ENCODE data around the gene RFX7. TPM values are rescaled to one million over a fixed set of nuclear protein-coding genes. Genes with fewer than 3 reads are reported as not detected.
A peak's percentile ranks its signal among the peaks of the same experiment; 100 is the strongest.

RFX7 gene
- total and polyA plus RNA-seq, 2 donors (not counting 1 experiment from before 2014, with no cell fraction given), result 5.4 to 6.9 TPM

GRCh38 chr15:56038015-56038414, 205.7 kb downstream of the RFX7 start:
- peak overlapping the region; percentile 60 for H2AFZ ChIP-seq (ENCODE audit: low read length)
- H3K27ac ChIP-seq (ENCODE audit: insufficient read depth, low read length), result peak overlapping the region; percentile 14
- no peak overlapping the region for H3K9ac ChIP-seq (ENCODE audit: insufficient read depth, low read length)
- H3K4me2 ChIP-seq (ENCODE audit: extremely low read depth, insufficient read depth, low read length), result no peak overlapping the region
- peak in 1 of 2 donors; percentile 73 for DNase-seq (ENCODE audit: low read depth in 2 of 2)
- no peaks in the 10 kb centered on the region for H4K20me1 ChIP-seq (ENCODE audit: control insufficient read depth, extremely low read depth, insufficient read depth, low read length)
- H3K27me3 ChIP-seq (ENCODE audit: control insufficient read depth, insufficient read depth, low read length), result no peaks in the 10 kb centered on the region
- no peaks in the 10 kb centered on the region for H3K79me2 ChIP-seq (ENCODE audit: control insufficient read depth, insufficient read depth, low read length)
- no peaks in the 10 kb centered on the region for H3K36me3 ChIP-seq (ENCODE audit: control insufficient read depth, insufficient read depth, low read length)
- no peak overlapping the region for H3K4me3 ChIP-seq (replicated peaks in 1 of 4; ENCODE audit: control extremely low read depth in 1 of 4, insufficient read depth in 1 of 4, low read depth in 3 of 4, low read length in 4 of 4)
- H3K9me3 ChIP-seq (ENCODE audit: control insufficient read depth, insufficient read depth, low read depth, low read length), result no peaks in the 10 kb centered on the region
- H3K4me1 ChIP-seq (ENCODE audit: control insufficient read depth, extremely low read depth, insufficient read depth, low read length), result peaks cover 13% of the 10 kb centered on the region
- TF ChIP-seq EZH2 (IDR thresholded peaks at IDR 0.05; ENCODE audit: low read length, missing control alignments), result no peak
- TF ChIP-seq, protein P1, sequence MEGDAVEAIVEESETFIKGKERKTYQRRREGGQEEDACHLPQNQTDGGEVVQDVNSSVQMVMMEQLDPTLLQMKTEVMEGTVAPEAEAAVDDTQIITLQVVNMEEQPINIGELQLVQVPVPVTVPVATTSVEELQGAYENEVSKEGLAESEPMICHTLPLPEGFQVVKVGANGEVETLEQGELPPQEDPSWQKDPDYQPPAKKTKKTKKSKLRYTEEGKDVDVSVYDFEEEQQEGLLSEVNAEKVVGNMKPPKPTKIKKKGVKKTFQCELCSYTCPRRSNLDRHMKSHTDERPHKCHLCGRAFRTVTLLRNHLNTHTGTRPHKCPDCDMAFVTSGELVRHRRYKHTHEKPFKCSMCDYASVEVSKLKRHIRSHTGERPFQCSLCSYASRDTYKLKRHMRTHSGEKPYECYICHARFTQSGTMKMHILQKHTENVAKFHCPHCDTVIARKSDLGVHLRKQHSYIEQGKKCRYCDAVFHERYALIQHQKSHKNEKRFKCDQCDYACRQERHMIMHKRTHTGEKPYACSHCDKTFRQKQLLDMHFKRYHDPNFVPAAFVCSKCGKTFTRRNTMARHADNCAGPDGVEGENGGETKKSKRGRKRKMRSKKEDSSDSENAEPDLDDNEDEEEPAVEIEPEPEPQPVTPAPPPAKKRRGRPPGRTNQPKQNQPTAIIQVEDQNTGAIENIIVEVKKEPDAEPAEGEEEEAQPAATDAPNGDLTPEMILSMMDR (conservative IDR thresholded peaks at IDR 0.05 in 1 of 2, IDR thresholded peaks at IDR 0.05 in 1 of 2; ENCODE audit: low read depth in 1 of 2, low read length in 2 of 2), result no peak

Other genes with a start within 250 kb of the RFX7 start
- 3.3 and 4.5 TPM in 2 replicates for gene TEX9, start 121.5 kb upstream of the RFX7 start, total RNA-seq
- gene TEX9, start 121.5 kb upstream of the RFX7 start, polyA plus RNA-seq, result 1.3 and 2.2 TPM in 2 replicates
- 1.8 and 2.1 TPM in 2 replicates for gene MNS1, start 221.3 kb upstream of the RFX7 start, total RNA-seq
- 3.2 and 3.9 TPM in 2 replicates for gene MNS1, start 221.3 kb upstream of the RFX7 start, polyA plus RNA-seq

Measured in fibroblast of lung (primary cell).